ENCODE data around the gene SCYGR2.

GRCh38 chr2:227592694-227593387 is 5.9 kb upstream of the SCYGR2 start:
- TF ChIP-seq POLR2AphosphoS5 (IDR thresholded peaks at IDR 0.05; ENCODE audit: insufficient read depth in 1 of 2, low read depth in 1 of 2) (no peak), CTCF (IDR thresholded peaks at IDR 0.05) (no peak), POLR2A (IDR thresholded peaks at IDR 0.05) (no peak)

Data from vagina (tissue), 2 donors.